ENCODE data around the gene TK2.
"Not testable (repeated sequence)": the region's sequence is repeated elsewhere in the genome, so short reads cannot be mapped to it uniquely, and the experiment has no call there.

TK2 gene

DNA sequence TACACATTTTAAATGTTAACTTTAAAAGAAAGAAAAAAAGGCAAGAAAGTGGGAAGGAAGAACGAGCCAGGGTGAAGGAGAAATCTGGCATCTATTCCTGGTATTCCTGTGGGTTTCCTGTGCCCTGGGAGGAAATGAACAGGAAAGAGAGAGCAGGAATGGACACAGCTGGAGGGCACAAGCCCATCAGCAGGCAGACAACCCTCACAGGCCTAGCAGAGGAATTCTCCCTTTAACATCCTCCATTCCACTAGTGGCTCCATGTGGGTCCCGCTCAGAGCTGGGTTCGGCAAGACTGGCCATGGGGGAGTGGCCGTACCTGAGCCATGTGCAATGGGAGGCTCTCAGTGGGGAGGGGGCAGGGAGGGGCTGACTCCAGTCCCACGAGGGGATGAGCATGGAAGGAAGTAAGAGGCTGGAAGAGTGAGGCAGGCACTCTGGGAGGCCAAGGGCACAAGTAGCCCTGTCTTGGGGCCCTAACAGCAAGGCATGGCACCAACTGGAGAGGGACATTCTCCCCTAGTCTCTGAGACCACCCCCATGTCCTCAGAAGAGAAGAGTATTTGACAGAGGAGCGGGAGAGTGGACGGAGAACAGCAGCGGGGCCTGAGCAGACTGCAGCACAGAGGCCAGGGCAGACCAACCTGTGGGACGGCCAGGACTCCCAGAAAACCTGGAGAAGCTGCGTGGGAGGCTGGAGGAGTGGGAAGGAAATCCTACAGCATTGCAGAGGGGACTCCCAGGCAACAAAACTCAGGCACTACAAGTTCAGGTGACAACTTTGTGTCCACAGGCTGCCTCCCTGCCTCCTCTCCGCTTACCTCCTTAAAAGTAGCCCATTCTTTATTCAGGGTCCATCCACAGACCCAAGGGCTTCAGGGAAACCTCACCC lies 30.2 kb downstream of the TK2 start:
- DNase-seq (ENCODE audit: low read depth in 2 of 2), result no peak

DNA sequence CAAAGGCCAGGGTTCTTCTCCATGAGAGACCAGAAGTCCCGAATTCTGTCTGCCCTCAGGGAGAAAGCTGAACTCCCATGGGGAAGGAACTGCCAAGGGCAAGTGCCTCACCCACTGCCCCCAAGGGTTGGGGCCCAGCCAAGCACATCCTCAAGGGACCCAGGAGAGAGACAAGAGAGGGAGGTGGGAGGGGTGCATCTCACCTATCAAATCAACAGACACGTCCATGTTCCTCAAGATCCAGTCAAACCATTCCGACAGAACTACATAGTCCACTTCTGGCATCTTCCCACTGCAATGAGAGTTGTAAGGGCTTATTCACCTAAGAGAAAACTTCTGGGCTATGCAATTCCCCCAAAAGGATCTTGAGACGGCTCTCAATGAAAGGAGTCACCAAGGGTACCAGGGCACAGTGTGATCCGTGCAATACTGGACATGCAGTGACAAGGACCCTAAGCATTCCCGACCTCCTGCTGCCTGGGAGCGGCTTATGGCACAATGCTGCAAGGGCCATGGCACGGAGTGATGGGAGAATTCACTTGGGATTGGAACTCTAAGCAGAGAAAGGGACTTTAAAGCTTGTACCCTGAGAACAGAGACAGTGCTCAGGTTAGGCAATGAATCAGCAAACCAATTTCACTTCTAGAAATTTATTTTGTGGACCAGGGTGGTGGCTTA lies 32.2 kb downstream of the TK2 start:
- no peak for DNase-seq (ENCODE audit: low read depth in 2 of 2)

DNA sequence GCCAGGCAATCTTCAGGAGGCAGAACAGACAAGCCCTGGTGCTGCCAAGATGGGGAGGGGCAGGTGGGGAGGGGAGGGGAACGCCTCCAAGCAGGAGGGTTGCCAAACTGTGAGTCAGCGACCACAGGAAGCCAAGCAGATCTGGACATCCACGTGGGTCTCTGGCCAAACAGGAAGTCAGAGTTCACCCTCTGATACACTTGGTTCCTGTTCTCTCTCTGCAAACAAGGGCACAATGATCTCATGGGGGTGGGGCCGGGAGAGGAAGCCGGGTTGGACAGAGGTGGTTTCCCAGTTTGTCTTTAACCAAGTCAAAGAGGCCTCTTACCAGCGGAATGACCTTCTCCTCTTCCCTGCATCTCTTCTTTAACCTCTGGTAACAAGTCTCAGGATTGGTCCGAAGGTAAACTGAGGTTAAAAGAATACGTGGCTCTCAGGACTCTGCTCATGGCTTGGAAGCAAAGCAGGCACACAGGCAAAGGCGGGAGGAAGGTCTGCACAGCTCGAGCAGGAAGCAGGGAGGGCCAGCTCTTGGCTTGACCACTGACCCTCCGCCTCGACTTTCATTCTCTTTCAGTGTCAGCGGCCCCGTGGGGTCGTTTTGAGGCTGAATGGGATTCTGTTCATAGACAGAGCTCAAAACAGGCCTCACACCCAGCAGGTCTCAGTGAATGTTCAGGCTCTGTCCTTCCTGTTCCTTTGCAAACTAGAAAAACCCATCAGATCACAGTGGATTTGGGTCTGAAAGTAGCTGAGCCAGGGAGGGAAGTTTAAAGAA lies 32.9 kb downstream of the TK2 start:
- peak; percentile 49 to 62 for DNase-seq (ENCODE audit: low read depth in 2 of 2)

DNA sequence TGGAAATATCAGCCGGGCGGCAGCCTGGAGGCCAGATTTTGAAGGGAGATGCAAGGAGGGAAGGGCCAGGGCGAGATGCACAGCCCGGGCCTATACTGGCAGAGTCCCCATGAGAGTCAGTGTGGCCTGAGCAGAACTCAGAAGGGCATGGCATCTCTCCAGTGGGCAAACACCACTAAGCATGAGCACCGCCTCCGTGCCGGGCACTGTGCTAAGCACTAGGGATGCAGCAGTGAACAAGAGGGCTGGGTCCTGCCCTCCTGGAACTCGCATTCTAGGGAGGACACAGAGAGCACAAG lies 33.5 kb downstream of the TK2 start:
- no peak for DNase-seq (ENCODE audit: low read depth in 2 of 2)

DNA sequence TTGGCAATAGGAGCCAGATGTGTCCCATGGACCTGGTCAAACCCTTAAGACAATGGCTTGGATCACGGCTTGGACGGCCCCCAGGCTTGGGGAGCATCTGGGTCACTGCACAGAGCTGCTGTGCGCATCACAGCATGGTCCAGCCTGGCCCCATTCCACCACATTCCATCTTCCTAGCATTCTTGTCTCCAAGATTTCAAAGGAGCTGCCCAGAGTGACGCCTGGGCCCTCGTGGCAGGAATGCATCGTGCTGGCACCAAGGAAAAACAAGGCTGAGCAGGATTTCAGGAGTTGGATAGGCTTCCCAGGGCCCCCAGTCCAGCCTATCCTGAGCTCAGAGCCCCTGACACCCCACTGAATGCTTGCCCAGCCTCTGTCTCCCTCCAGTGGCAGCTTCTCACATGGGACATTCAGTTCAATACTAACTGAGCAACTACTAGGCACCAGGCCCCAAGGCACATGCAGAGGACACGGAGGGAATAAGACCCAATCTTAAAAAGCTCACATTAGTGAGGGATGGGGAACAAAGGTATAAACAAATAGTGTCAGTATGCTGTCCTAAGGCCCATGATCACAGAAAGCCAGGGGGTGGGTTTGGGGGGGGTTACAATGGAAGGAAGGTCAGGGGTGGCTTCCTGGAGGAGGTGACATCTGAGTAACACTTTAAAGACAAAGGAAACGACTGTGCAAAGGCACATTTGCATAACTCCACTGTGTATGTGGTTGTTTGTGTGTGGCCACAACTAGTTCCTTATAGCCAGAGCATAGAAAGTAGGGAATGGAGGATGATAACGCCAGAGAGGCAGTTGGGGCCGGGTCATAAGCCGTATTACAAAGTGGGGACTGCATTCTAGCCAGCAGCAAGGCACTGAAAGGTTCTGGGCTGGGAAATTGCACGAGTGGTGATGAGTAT lies 34.1 kb downstream of the TK2 start:
- DNase-seq (ENCODE audit: low read depth in 2 of 2), result no peak

DNA sequence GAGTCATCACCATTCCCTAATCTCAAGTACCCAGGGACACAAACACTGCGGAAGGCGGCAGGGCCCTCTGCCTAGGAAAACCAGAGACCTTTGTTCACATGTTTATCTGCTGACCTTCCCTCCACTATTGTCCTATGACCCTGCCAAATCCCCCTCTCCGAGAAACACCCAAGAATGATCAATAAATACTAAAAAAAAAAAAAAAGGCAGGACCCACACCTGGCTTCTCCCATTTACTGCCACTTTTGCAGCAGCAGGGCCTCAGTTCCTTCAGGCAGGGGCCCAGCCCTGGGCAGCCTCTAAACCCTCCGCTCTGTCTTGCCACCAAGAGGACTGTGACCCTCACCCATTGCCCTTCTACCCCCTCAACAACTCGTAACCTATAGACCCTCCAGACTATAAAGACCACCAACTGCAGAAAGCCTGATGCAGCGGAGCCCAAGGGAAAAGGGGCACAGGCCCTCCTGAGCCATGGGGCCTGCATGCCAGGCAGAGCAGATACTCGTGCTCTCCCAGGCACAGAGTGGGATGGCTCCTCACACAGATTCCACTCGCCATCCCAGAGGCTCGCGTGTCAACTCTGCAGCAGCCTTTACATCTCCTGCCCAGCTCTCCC lies 34.8 kb downstream of the TK2 start:
- not testable (repeated sequence) for DNase-seq (ENCODE audit: low read depth in 2 of 2)

DNA sequence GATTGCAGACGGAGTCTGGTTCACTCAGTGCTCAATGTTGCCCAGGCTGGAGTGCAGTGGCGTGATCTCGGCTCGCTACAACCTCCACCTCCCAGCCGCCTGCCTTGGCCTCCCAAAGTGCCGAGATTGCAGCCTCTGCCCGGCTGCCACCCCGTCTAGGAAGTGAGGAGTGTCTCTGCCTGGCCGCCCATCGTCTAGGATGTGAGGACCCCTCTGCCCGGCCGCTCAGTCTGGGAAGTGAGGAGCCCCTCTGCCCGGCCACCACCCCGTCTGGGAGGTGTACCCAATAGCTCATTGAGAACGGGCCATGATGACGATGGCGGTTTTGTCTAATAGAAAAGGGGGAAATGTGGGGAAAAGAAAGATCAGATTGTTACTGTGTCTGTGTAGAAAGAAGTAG lies 35.5 kb downstream of the TK2 start:
- not testable (repeated sequence) for DNase-seq (ENCODE audit: low read depth in 2 of 2)

DNA sequence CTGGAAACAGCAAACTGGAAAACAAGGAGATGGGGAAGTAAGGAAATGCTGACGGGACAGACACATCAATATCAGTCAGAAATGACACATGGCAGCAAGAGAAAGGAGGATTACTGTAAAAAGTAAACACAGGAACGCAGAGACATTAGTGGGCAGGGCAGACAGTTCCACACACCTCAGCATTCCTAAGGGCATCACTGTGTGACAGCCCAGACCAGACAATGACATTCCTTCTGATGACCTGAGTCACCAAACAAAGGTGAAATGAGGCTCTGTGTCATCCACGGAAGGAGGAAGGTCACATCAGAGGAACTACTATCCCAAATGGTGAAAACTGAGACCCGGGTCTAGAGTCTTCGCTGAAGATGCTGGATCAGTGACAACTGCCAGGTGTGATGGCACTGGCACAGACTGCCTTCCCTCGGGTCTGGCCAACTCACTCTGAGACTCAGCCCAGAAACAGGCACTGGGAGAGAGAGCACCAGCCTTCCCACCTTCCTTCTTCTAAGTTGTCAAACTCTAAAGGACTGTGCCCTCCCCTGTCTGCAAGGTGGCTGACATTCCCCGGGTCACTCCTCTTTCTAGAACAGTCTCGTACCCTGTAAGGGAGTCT lies 36.7 kb downstream of the TK2 start:
- DNase-seq (ENCODE audit: low read depth in 2 of 2), result no peak

DNA sequence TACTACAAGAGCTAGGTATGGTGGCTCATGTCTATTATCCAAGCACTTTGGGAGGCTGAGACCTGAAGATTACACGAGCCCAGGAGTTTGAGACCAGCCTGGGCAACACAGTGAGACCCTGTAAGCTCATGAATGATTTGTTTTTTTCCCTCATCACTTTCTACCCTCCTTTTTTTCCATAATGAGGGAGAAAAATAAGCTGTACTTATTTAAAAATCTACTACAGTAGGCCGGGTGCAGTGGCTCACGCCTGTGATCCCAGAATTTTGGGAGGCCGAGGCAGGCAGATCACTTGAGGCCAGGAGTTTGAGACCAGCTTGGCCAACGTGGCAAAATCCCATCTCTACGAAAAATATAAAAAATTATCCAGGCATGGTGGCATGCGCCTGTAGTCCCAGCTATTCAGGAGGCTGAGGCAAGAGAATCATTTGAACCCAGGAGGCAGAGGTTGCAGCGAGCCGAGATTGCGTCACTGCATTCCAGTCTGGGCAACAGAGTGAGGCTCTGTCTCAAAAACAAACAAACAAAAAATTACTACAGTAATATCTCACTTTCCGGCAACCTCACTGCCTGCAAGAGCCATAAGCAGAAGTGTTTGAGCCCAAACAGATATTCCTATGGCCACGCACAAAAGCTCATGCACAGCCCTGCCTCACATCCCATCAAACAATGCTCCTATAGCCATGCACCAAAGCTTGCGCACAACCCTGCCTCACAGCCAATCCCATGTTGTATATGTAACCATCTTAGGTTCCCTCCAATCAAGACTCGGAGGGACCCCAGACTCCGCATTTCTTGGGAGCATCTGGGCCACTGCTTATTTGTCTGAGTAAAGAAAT lies 37.4 kb downstream of the TK2 start:
- no peak for DNase-seq (ENCODE audit: low read depth in 2 of 2)

DNA sequence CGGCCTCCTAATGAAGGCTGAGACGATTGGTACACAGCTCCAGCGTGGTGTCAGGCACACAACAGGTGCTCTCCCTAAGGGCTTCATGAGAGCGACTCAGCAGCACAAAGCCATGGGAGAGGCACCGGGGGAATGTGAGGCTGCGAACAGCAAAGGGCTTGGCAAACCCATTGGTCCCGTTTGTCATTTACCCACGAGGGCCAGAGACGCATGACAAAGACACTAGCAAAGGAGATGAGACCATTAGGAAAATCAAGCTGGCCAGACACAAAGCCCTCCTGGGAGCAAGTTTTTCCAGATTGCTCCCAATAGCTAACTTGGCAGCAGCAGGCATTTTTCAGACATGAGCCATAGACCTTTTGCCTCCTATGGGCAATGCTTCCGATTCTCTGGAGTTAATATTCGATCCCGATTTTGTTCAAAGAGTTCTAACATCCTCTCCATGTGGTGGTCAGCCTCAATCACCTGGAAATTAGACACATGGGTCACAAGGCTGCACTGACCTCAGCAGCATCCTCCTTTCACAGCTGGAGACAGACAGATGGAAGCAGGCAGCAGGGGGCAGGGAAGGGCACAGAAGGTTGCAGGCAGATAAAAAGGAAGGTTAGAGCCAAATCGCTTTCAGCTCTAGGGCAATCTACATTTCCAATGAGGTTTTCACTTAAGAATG lies 38.2 kb downstream of the TK2 start:
- no peak for DNase-seq (ENCODE audit: low read depth in 2 of 2)

DNA sequence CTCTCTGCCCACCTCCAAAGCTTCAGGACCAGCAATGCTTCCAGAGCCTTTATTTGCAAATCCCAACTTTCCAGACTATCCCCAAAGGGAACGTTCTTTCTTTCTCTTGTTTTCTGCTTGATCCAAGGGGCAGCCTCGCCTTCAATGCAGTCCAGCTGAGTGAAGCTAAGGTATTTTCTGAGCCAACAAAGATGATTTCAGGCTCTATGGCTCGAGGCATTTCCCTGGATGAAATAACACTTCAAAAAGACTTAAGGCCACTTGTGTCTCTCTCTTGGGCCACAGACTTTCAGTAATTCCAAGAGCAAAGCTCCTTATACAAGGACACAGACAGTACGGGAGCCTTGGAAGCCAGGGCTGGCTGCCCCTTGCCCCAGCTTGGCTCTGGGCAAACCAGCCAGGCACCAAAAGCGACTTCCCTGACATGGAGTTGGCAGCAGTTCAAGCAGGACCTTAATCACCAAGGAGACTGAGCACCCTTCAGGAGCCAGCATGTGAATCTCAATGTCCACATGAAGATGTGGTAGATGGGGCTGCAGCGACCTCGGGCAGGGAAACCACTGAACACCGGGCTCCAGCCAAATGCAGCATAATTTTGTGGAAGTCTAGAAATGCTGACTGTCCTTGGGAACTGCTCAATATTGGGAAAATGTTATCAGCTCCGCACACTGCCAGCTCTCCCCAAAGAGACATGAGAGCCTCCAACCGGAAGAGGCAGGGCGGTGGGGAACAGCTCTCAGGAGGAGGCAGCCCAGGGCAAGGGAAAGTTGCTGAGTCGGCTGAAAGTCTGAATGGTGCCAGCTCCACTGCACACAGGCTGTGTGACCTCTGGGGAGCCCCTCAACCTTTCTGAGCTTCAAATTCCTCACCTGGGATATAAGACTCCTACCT lies 39.0 kb downstream of the TK2 start:
- no peak for DNase-seq (ENCODE audit: low read depth in 2 of 2)

DNA sequence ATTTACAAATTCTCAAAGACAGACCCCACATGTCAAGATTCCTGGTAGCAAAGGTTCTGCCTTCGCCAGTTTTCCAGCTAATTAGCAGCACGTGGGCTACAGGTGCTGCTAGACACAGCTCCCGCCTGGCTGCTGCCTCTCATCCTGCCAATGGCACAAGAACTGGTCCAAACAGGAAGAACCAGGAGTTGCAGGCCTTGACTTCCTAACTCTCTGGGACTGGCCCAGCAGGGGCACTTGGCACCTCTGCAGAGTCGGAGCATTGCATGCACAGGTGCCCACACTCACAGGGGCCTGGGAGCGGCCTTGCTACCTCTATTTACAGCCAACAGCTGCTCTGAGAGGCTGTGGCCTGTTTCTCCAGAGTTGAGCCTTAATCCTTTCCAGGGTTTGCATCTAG lies 39.6 kb downstream of the TK2 start:
- no peak for DNase-seq (ENCODE audit: low read depth in 2 of 2)

DNA sequence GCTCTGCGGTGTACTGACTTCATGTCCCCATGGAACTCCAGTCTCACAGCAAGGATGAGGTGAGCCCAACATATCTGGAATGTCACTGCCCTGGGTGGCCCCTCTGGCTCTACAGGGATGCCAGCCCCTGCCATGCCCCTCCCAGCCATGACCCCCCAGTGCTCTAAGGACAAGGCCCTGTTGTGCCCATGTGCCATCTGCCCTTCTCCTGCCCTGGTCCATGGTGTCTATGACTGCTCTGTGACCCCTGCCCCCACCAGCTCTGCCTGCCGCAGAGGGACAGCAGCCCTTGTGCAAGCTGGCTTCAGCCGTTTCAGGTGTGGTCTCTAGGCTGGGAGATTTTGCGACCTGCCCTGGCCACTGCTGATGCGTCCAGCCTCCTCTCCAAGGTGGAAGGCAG lies 40.3 kb downstream of the TK2 start:
- no peak for DNase-seq (ENCODE audit: low read depth in 2 of 2)

DNA sequence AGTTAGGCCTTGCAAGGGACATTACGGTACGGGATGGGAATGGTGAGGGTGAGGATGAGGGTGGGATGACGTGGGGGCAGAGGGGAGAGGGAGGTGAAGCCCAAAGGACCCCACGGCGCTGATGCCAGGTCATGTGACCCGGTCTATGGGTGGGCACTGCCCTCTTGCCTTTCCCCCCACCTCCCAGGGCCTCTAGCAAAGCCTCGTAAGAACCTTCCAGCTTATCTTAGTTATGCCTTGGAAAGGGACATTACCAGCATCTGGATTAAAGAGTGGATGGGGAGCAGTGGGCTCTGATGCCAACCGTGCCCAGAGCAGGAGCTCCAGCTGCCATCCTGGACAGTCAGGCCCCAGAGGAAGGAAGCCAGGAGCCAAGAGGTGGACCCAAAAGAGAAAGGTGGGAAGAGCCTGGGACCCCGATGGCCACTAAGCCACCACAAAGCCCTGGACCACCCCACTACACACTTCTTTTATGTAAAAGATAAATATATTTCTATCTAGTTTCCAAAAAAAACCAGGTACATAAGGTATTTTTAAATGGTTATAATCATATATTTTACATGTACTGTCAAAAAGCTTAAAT lies 40.9 kb downstream of the TK2 start:
- no peak for DNase-seq (ENCODE audit: low read depth in 2 of 2)

DNA sequence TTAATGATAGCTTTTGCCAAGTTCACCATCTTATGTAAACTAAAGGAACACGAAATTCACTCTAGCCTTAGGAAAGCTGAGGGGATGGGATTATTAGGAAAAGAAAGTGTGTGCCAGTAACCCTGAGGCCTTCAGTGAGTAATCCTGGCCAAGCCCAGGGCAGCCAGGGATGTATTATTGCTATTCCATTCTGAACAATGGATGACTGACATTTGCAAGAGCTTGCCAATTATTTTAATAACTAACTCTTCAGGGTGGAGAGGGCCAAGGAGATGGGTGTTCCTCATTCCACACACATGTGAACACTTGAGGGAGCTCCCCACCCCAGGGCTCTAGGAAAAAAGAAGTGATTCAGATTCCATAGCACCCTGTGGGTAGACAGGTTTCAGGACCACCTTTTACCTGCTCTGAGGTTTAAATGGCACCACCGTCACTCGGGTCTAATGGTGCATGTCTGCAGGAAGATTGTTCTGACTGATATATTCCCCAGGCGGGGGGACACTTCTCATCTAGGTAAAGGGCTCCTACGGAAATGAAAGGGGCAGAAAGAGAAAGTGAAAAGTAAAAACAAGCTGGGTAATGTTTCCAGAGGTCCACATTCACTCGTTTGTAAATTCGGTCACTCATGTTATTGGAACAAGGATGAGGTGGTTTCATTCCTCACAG lies 41.5 kb downstream of the TK2 start:
- DNase-seq (ENCODE audit: low read depth in 2 of 2), result no peak

DNA sequence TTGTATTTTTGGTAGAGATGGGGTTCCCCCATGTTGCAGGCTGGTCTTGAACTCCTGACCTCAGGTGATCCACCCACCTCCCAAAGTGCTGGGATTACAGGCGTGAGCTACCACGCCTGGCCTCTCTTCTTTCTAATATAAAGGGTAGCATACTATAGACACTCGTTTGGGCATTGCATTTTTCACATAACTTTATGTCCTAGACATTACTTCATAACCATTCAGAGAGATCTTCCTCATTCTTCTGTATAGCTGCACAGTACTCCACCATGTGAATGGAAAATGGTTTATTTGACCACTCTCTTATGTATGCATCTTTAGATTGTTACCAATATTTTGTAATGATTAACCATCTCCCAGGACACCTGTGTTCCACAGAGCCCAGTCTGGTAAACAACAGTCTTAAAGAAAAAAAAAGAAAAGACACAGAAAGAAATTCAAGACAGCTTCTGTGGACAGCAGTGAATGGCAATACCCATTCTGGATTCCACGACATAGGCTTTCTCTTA lies 42.1 kb downstream of the TK2 start:
- no peak for DNase-seq (ENCODE audit: low read depth in 2 of 2)

DNA sequence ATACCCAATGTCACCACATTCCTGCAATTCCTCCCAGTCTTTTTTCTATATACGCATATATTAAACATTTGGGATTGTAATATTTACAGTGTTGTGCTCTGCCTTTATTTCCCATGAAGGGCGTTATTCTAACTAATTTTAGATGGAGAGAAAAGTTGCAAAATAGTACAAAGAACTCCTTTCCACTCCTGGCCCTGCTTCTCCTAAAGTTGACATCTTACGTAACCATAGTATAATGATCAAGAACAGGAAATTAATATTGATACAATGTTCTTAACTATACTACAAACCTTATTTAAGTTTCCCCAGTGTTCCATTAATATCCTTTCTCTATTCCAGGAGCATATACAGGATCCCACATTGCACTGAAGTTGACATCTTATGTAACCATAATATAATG lies 46.3 kb downstream of the TK2 start:
- DNase-seq (ENCODE audit: low read depth in 2 of 2), result no peak
